GM12878 (cell line): ENCODE measurements around the gene DNAJC15. TPM values are rescaled to one million over a fixed set of nuclear protein-coding genes. Genes with fewer than 3 reads are reported as not detected.

ENCODE experiments used
- ATAC-seq: fragments of 200-7000 bp; cut with Tn5 transposase; 3 replicates; pipeline ENCODE4 v1.9.1; 2020; ENCODE audit warnings: mild to moderate bottlenecking, moderate library complexity
- BruUV-seq: library from RNA; stranded (reverse); fragments of 400-500 nt; replicated peaks from 2 replicates; lab custom pipeline; 2021; lab: Mats Ljungman, UMichigan
- CTCF ChIA-PET: fragments of 300-600 bp; sonication (Branson Sonifier 250); formaldehyde crosslinking; extraction: SDS; loops from one replicate; lab custom pipeline; 2021; ENCODE audit warnings: inconsistent platforms; lab: Yijun Ruan, JAX
- POLR2A ChIA-PET: fragments of 350-600 bp; formaldehyde crosslinking; extraction: SDS; loops from one replicate; lab custom pipeline; 2021; ENCODE audit warnings: inconsistent platforms; lab: Charles Lee
- RAD21 ChIA-PET: fragments of 300-600 bp; sonication (Branson Sonifier 250); formaldehyde crosslinking; loops from one replicate; lab custom pipeline; 2023; ENCODE audit warnings: antibody characterized with exemption; ENCODE audit not compliant: unreplicated experiment; lab: Charles Lee
- SMC1A ChIA-PET: fragments of 300-600 bp; sonication (Branson Sonifier 250); formaldehyde crosslinking; loops from one replicate; lab custom pipeline; 2023; ENCODE audit not compliant: unreplicated experiment, uncharacterized antibody; lab: Charles Lee
- DNase-seq: peaks from one replicate; pipeline ENCODE4 v3.0.0-alpha.2; 2011; ENCODE audit warnings: low read depth, low spot score
- FAIRE-seq: peaks from 3 replicates; lab custom pipeline; 2011; peaks lifted over from hg19 to GRCh38; lab: Jason Lieb, UNC
- H2AFZ ChIP-seq: 2 replicates; pipeline ENCODE4 v1.6.0; 2011; ENCODE audit warnings: low read depth, low read length, control low read depth; ENCODE audit not compliant: control insufficient read depth
- H3K27ac ChIP-seq: 2 replicates; pipeline ENCODE4 v1.5.1; 2011; ENCODE audit warnings: control low read depth; ENCODE audit not compliant: control insufficient read depth, insufficient read depth
- H3K27me3 ChIP-seq, 2 experiments: replicated peaks in 1 of 2; 2 replicates each; pipeline versions ENCODE4 v1.6.0 to v1.6.1; 2011; ENCODE audit warnings: low read length in 1 of 2; ENCODE audit not compliant: control insufficient read depth in 2 of 2, insufficient read depth in 2 of 2
- H3K36me3 ChIP-seq, 2 experiments: 2 replicates each; pipeline ENCODE4 v1.5.1; 2011; ENCODE audit warnings: low read length in 1 of 2; ENCODE audit not compliant: control insufficient read depth in 2 of 2, insufficient read depth in 2 of 2
- H3K4me1 ChIP-seq: 2 replicates; pipeline ENCODE4 v1.6.1; 2011; ENCODE audit warnings: mild to moderate bottlenecking, low read length, moderate library complexity, mixed read lengths; ENCODE audit not compliant: control insufficient read depth, insufficient read depth
- H3K4me2 ChIP-seq: 2 replicates; pipeline ENCODE4 v1.6.0; 2011; ENCODE audit warnings: control low read depth; ENCODE audit not compliant: control insufficient read depth, insufficient read depth
- H3K4me3 ChIP-seq: fragments of 200-600 bp; sonication (generic); 2 replicates; pipeline ENCODE4 v1.5.1; 2016
- H3K79me2 ChIP-seq: 2 replicates; pipeline ENCODE4 v1.6.0; 2011; ENCODE audit warnings: low read length; ENCODE audit not compliant: control insufficient read depth, insufficient read depth
- H3K9ac ChIP-seq: 2 replicates; pipeline ENCODE4 v1.8.0; 2011; ENCODE audit warnings: low read length, control low read depth, mixed read lengths; ENCODE audit not compliant: control insufficient read depth, insufficient read depth
- H3K9me3 ChIP-seq: replicated peaks from 3 replicates; pipeline ENCODE4 v1.5.1; 2011; ENCODE audit warnings: mild to moderate bottlenecking, low read length; ENCODE audit not compliant: control insufficient read depth, insufficient read depth
- H4K20me1 ChIP-seq: 2 replicates; pipeline ENCODE4 v1.6.0; 2011; ENCODE audit not compliant: control insufficient read depth, insufficient read depth
- BCL11A ChIP-seq: IDR thresholded peaks from 2 replicates; pipeline ENCODE4 v1.6.1; 2011; ENCODE audit warnings: low read depth, low read length
- BMI1 ChIP-seq: fragments of 450-650 bp; IDR thresholded peaks from 2 replicates; pipeline ENCODE4 v1.6.1; 2016; ENCODE audit warnings: mild to moderate bottlenecking, moderate library complexity, borderline replicate concordance
- BRCA1 ChIP-seq: IDR thresholded peaks from 2 replicates; pipeline ENCODE4 v1.6.1; 2011; ENCODE audit warnings: low read depth, low read length, improper control_type of control experiment
- CEBPB ChIP-seq, 2 experiments: fragments of 150-350 bp in 1 of 2; IDR thresholded peaks; 2 replicates each; pipeline ENCODE4 v1.6.1; 2012 to 2014; ENCODE audit warnings: low read depth in 2 of 2, low read length in 2 of 2, borderline replicate concordance in 1 of 2, inconsistent platforms in 1 of 2
- ETV6 ChIP-seq, 2 experiments: fragments of 450-650 bp in 1 of 2; IDR thresholded peaks in 1 of 2; conservative IDR thresholded peaks in 1 of 2; 2 replicates each; pipeline ENCODE4 v1.6.1; 2014; ENCODE audit warnings: antibody characterized with exemption in 1 of 2, borderline replicate concordance in 1 of 2, low read depth in 1 of 2, mild to moderate bottlenecking in 1 of 2, moderate library complexity in 1 of 2
- EZH2 ChIP-seq: IDR thresholded peaks from 2 replicates; pipeline ENCODE4 v1.6.1; 2012; ENCODE audit warnings: low read depth, mild to moderate bottlenecking, control low read depth, inconsistent platforms, low read length, borderline replicate concordance; ENCODE audit not compliant: control insufficient read depth
- FOXM1 ChIP-seq: IDR thresholded peaks from 2 replicates; pipeline ENCODE4 v1.6.1; 2012; ENCODE audit warnings: low read depth, mild to moderate bottlenecking, inconsistent platforms, low read length, moderate library complexity
- HCFC1 ChIP-seq: fragments of 150-350 bp; IDR thresholded peaks from 2 replicates; pipeline ENCODE4 v1.6.1; 2014; ENCODE audit warnings: low read length
- MTA3 ChIP-seq: IDR thresholded peaks from 2 replicates; pipeline ENCODE4 v1.6.1; 2012; ENCODE audit warnings: low read length, inconsistent platforms, borderline replicate concordance
- NBN ChIP-seq: fragments of 450-650 bp; IDR thresholded peaks from 2 replicates; pipeline ENCODE4 v1.6.1; 2016
- NR2C1 ChIP-seq: fragments of 450-650 bp; IDR thresholded peaks from 2 replicates; pipeline ENCODE4 v1.6.1; 2017; ENCODE audit warnings: antibody characterized with exemption, mild to moderate bottlenecking, moderate library complexity
- NR2C2 ChIP-seq: IDR thresholded peaks from 2 replicates; pipeline ENCODE4 v1.6.1; 2011; ENCODE audit warnings: borderline replicate concordance, low read depth; ENCODE audit not compliant: control insufficient read depth, insufficient read length
- NR2F1 ChIP-seq: fragments of 450-650 bp; conservative IDR thresholded peaks from 2 replicates; pipeline ENCODE4 v1.6.1; 2017; ENCODE audit warnings: mild to moderate bottlenecking
- NRF1 ChIP-seq: conservative IDR thresholded peaks from 2 replicates; pipeline ENCODE4 v1.6.1; 2011; ENCODE audit warnings: mild to moderate bottlenecking, low read depth, low read length, improper control_type of control experiment
- PAX5 ChIP-seq: IDR thresholded peaks from 2 replicates; pipeline ENCODE4 v1.6.1; 2011; ENCODE audit warnings: low read depth, low read length, borderline replicate concordance
- RAD21 ChIP-seq: IDR thresholded peaks from 2 replicates; pipeline ENCODE4 v1.6.1; 2011; ENCODE audit warnings: mild to moderate bottlenecking, low read depth, low read length, moderate library complexity; ENCODE audit not compliant: insufficient read depth
- RB1 ChIP-seq: fragments of 450-650 bp; formaldehyde crosslinking; IDR thresholded peaks from 2 replicates; pipeline ENCODE4 v1.6.1; 2017; ENCODE audit warnings: mild to moderate bottlenecking, borderline replicate concordance
- WRNIP1 ChIP-seq: IDR thresholded peaks from 2 replicates; pipeline ENCODE4 v1.6.1; 2011; ENCODE audit warnings: low read depth, low read length, improper control_type of control experiment, borderline replicate concordance
- ZNF274 ChIP-seq: IDR thresholded peaks from one replicate; pipeline ENCODE4 v1.8.0; 2011; ENCODE audit not compliant: insufficient read length, insufficient read depth
- WGBS: methylation state at CpG from one replicate; pipeline ENCODE4 v1.1.6; 2016; ENCODE audit warnings: low lambda C conversion rate; ENCODE audit not compliant: insufficient replicate concordance, insufficient coverage; ENCODE audit errors: missing lambda C conversion rate; 5-methylcytosine and 5-hydroxymethylcytosine counted together
- in situ Hi-C: fragments of 300-500 bp; cut with MboI; formaldehyde crosslinking; loops from 9 replicates; pipeline ENCODE4 v1.14.3; 2018; ENCODE audit warnings: mixed read lengths
- intact Hi-C: fragments of 100-400 bp; cut with micrococcal nuclease; formaldehyde crosslinking; loops from one replicate; pipeline ENCODE4 v1.14.2; 2022; ENCODE audit not compliant: unreplicated experiment
- polyA plus RNA-seq, 11 experiments: library from polyadenylated mRNA; depleted of rRNA in 4 of 11; unstranded in 6 of 11; stranded (reverse) in 5 of 11; fragments of >200 nt; fragmentation: Nextera tagmentation in 4 of 11; fragmentation: Illumina TruSeq in 1 of 11; extraction: Ambion mirVana in 4 of 11; extraction: Trizol in 1 of 11; gene quantifications; 1 replicate in 1 of 11; 2 replicates in 10 of 11; pipeline versions ENCODE4 v1.2.1 to v1.2.3, GENCODE V29; 2011 to 2016; ENCODE audit warnings: inconsistent platforms in 2 of 11, missing spikeins in 2 of 11, low read depth in 1 of 11
- total RNA-seq, 4 experiments: library from RNA; depleted of rRNA in 3 of 4; stranded (reverse); fragments of >200 nt in 3 of 4; fragmentation: Illumina TruSeq in 1 of 4; extraction: Trizol in 1 of 4; gene quantifications; 2 replicates each; pipeline versions ENCODE4 v1.2.1 to v1.2.3, GENCODE V29; 2013 to 2021
- TF ChIP-seq, protein P1 (sequence below): fragments of 450-650 bp; IDR thresholded peaks from 2 replicates; pipeline ENCODE4 v1.6.1; 2017; ENCODE audit warnings: borderline replicate concordance
- TF ChIP-seq, protein P2 (sequence below): IDR thresholded peaks from 2 replicates; pipeline ENCODE4 v1.6.1; 2011; ENCODE audit warnings: low read depth, mild to moderate bottlenecking, low read length, moderate library complexity, borderline replicate concordance; ENCODE audit errors: extremely low read depth

The DNAJC15 gene
- total and polyA plus RNA-seq, 10 of the 15 experiments (the other 5 are each of a cell fraction or from before 2014, with no cell fraction given) = 13.1 to 104 (median 54.4) TPM

DNA sequence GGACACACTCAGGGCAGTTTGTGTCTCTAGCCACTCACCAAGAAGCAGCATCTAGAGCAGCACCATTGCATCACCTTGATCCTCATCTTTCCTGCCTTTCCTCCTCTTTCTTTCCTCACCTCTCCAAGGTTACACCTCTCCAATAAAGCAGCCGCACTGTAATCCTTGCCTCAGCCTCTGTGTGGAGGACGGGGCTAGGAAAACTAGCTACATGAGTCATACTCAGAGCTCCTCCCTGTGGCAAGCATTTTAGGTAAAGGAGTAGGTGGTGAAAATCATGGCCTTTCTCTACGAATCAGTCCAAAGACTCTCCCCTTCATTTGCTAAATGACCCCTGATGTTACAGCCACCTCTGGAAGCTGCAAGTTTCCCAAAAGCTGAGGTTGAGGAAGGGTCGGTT is 108.9 kb downstream of the DNAJC15 start (continued):
- TF ChIP-seq ETV6 (conservative IDR thresholded peaks at IDR 0.05 in 1 of 2, IDR thresholded peaks at IDR 0.05 in 1 of 2; ENCODE audit: borderline replicate concordance in 1 of 2, low read depth in 1 of 2) = no peak
- TF ChIP-seq HCFC1 = no peak
- TF ChIP-seq RAD21 = peak; percentile 77
- TF ChIP-seq ZNF274 = no peak
- TF ChIP-seq RB1 = no peak

- Histone ChIP-seq H3K9ac (no peak overlapping the region), H3K9me3 (no peaks in the 10 kb centered on the region), H2AFZ (no peak overlapping the region), H3K4me2 (no peak overlapping the region), H3K27me3 (no peaks in the 10 kb centered on the region; a peak in 1 of 4 replicates), H3K79me2 (no peaks in the 10 kb centered on the region), H3K4me1 (0 out of 2 replicates have a peak, but pooled peaks cover 4% of the 10 kb centered on the region), H3K36me3 (no peaks in the 10 kb centered on the region), H3K4me3 (no peak overlapping the region), H3K27ac (no peak overlapping the region), H4K20me1 (no peaks in the 10 kb centered on the region)
- ChIA-PET CTCF (interaction anchor here (0.7 to 5.0 kb wide), 26 partner anchors 9 to 538 kb away, joined by 3 to 51 read pairs (median 4); partner anchors contain the start of gene DNAJC15), POLR2A (no interaction called here), SMC1A (interaction anchor here (0.5 to 3.4 kb wide), 22 partner anchors 10 to 1225 kb away, joined by 3 to 29 read pairs (median 4); partner anchors contain the start of gene DNAJC15), RAD21 (interaction anchor here (0.7 to 2.0 kb wide), 20 partner anchors 11 to 799 kb away, joined by 3 to 17 read pairs (median 4); partner anchors contain the start of gene EPSTI1)
- no peak for FAIRE-seq
- WGBS = 19% methylated on average over 5 of the region's 5 CpGs
- ATAC-seq = peak; percentile 24; the same call in 2 of the 3 replicates
- in situ Hi-C loops = no loop called here
- no peak for DNase-seq
- BruUV-seq = no TSS peak
- intact Hi-C loops = loop anchor here (2.0 kb wide), 1 partner anchor 162 kb away; no protein-coding TSS in a partner anchor
- TF ChIP-seq, protein P1, sequence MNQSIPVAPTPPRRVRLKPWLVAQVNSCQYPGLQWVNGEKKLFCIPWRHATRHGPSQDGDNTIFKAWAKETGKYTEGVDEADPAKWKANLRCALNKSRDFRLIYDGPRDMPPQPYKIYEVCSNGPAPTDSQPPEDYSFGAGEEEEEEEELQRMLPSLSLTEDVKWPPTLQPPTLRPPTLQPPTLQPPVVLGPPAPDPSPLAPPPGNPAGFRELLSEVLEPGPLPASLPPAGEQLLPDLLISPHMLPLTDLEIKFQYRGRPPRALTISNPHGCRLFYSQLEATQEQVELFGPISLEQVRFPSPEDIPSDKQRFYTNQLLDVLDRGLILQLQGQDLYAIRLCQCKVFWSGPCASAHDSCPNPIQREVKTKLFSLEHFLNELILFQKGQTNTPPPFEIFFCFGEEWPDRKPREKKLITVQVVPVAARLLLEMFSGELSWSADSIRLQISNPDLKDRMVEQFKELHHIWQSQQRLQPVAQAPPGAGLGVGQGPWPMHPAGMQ = no peak
- TF ChIP-seq BRCA1 (no peak), NR2F1 (peak; percentile 13; the same call in 1 of the 2 replicates), EZH2 (no peak), PAX5 (no peak), MTA3 (no peak), BMI1 (no peak), BCL11A (peak; percentile 39; the same call in 1 of the 2 replicates), HCFC1 (no peak), NR2C2 (no peak), NBN (no peak), NR2C1 (no peak), CEBPB (IDR thresholded peaks at IDR 0.05; ENCODE audit: borderline replicate concordance in 1 of 2, low read depth in 2 of 2, low read length in 2 of 2) (no peak), FOXM1 (no peak), NRF1 (no peak), WRNIP1 (no peak)
- TF ChIP-seq, protein P2, sequence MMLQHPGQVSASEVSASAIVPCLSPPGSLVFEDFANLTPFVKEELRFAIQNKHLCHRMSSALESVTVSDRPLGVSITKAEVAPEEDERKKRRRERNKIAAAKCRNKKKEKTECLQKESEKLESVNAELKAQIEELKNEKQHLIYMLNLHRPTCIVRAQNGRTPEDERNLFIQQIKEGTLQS = no peak
These were observed 109.5 kb downstream of the DNAJC15 start for GRCh38 chr13:43132911-43133310.
